GM18873 (cell line): Measurements from ENCODE around the gene NCOR2.

ENCODE experiments used
- ATAC-seq: cut with Tn5 transposase; IDR thresholded peaks from one replicate; pipeline ENCODE4 v1.9.1; 2021; ENCODE audit warnings: mild to moderate bottlenecking, moderate library complexity, moderate number of reproducible peaks; ENCODE audit not compliant: unreplicated experiment, low FRiP score

Gene NCOR2

GRCh38 chr12:124531281-124531745, 36.1 kb downstream of the NCOR2 start:
- no peak for ATAC-seq

GRCh38 chr12:124530637-124531263, 36.7 kb downstream of the NCOR2 start:
- ATAC-seq: no peak

GRCh38 chr12:124529565-124530276, 37.7 kb downstream of the NCOR2 start:
- no peak for ATAC-seq

- no peak for ATAC-seq
Observed at GRCh38 chr12:124527861-124528561, 39.4 kb downstream of the NCOR2 start.

GRCh38 chr12:124525927-124526692, 41.3 kb downstream of the NCOR2 start:
- ATAC-seq: no peak

GRCh38 chr12:124525455-124525854, 42.0 kb downstream of the NCOR2 start:
- ATAC-seq: no peak

GRCh38 chr12:124524231-124524925, 43.0 kb downstream of the NCOR2 start:
- ATAC-seq: no peak

DNA sequence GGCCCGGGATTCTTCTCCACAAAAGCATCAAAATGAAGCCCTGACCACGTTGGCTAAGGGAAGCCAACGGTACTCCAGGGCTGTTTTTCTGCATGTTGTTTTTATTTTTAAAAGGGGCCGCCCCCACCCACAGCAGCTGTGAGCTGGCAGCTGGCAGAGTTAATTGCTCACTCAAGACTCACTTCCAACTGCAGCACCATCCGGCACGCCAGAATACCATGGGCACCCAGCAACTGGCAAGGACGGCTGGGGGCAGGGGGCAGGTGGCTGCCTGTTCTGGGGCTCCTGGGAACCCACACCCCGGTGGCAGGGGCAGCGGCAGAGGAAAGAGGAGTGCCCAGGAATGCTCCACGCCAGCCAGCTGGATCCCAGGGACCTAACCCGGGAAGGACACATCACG, 44.3 kb downstream of the NCOR2 start:
- no peak for ATAC-seq

DNA sequence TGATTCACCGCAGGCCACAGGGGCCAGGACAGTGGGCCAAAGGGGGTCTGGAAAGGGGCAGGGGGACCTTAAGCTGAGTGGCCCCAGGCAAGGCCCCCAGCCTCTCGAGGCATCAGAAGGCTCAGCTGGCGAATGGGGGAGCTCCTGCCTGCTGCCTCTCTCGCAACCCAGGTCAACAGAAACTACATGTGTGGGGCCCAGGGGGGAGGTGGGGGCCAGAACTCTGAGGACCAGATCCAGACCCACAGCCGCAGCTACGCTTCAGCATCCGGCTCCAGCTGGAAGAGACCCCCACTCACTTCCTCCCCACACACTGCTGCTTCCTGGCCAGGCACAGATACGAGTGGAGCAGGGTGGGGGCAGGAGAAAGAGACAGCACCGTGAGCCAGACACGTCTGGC, 46.5 kb downstream of the NCOR2 start:
- no peak for ATAC-seq

- ATAC-seq: no peak
Observed at GRCh38 chr12:124520265-124520701, 47.1 kb downstream of the NCOR2 start.

- ATAC-seq: no peak
Observed at GRCh38 chr12:124519746-124520145, 47.7 kb downstream of the NCOR2 start.

- no peak for ATAC-seq
Observed at GRCh38 chr12:124518051-124518932, 49.1 kb downstream of the NCOR2 start.
